Astrocyte of the cerebellum (primary cell): ENCODE results near the gene AXL.
"Not testable (repeated sequence)": the region's sequence is repeated elsewhere in the genome, so short reads cannot be mapped to it uniquely, and the experiment has no call there.

Experiments used
- DNase-seq: peaks from one replicate; pipeline ENCODE4 v3.0.0-alpha.2; 2011; ENCODE audit warnings: low read depth
- H3K4me3 ChIP-seq: 2 replicates; pipeline ENCODE4 v1.5.1; 2011; ENCODE audit warnings: mild to moderate bottlenecking, low read depth, low read length, moderate library complexity
- CTCF ChIP-seq: IDR thresholded peaks from 2 replicates; pipeline ENCODE4 v1.5.1; 2012; ENCODE audit warnings: low read length, low read depth, moderate library complexity, mild to moderate bottlenecking; ENCODE audit errors: missing control alignments
- in situ Hi-C: cut with HindIII; loops from 2 replicates; pipeline ENCODE4 v1.10.0; 2017; ENCODE audit warnings: low sequenced_read_pairs

AXL gene

GRCh38 chr19:41198559-41198958, 20.5 kb upstream of the AXL start:
- TF ChIP-seq CTCF: no peak
- H3K4me3 ChIP-seq: no peak overlapping the region
- no peak for DNase-seq
- in situ Hi-C loops: no loop called here

- in situ Hi-C loops: no loop called here
- H3K4me3 ChIP-seq: no peak overlapping the region
- no peak for DNase-seq
- TF ChIP-seq CTCF: no peak
Observed at GRCh38 chr19:41203371-41203770, 15.7 kb upstream of the AXL start.

- peak; percentile 95 for TF ChIP-seq CTCF
- in situ Hi-C loops, H3K4me3 ChIP-seq: not testable (repeated sequence)
- peak; percentile 79 for DNase-seq
Observed at GRCh38 chr19:41204338-41204737, 14.7 kb upstream of the AXL start.

GRCh38 chr19:41205995-41206394, 13.0 kb upstream of the AXL start:
- TF ChIP-seq CTCF: no peak
- DNase-seq: no peak
- in situ Hi-C loops: no loop called here
- H3K4me3 ChIP-seq: no peak overlapping the region

GRCh38 chr19:41206456-41206855, 12.6 kb upstream of the AXL start:
- no peak for DNase-seq
- in situ Hi-C loops: no loop called here
- no peak overlapping the region for H3K4me3 ChIP-seq
- no peak for TF ChIP-seq CTCF

- DNase-seq: no peak
- in situ Hi-C loops: no loop called here
- H3K4me3 ChIP-seq: no peak overlapping the region
- TF ChIP-seq CTCF: no peak
Observed at GRCh38 chr19:41206926-41207750, 11.9 kb upstream of the AXL start.
